ENCODE data around the gene AVP. TPM values are rescaled to one million over a fixed set of nuclear protein-coding genes. Genes with fewer than 3 reads are reported as not detected.

The AVP gene
- total RNA-seq, 1 experiment from 2014 or later = not detected

- Mint-ChIP-seq H3K27ac (ENCODE audit: unreplicated experiment) (no peak overlapping the region), H3K4me1 (ENCODE audit: low read depth, unreplicated experiment) (no peaks in the 10 kb centered on the region), H3K4me3 (ENCODE audit: unreplicated experiment) (no peak overlapping the region), H3K27me3 (ENCODE audit: insufficient read depth, unreplicated experiment) (peaks cover 5% of the 10 kb centered on the region), H3K36me3 (ENCODE audit: insufficient read depth, unreplicated experiment) (no peaks in the 10 kb centered on the region), H3K9me3 (ENCODE audit: unreplicated experiment) (no peaks in the 10 kb centered on the region)
- CTCF ChIA-PET = no interaction called here
- Histone ChIP-seq H3K4me1 (0 out of 2 replicates have a peak, but pooled peaks cover 4% of the 10 kb centered on the region), H3K27me3 (replicated peaks; ENCODE audit: control insufficient read depth, insufficient read depth, low read length) (no peaks in the 10 kb centered on the region; the same call in 1 of the 2 replicates), H3K9me3 (no peaks in the 10 kb centered on the region), H3K36me3 (ENCODE audit: control insufficient read depth, insufficient read depth, low read length) (no peaks in the 10 kb centered on the region), H3K4me3 (ENCODE audit: low read depth, low read length) (no peak overlapping the region)
- intact Hi-C loops (cut with micrococcal nuclease; ENCODE audit: unreplicated experiment) = no loop called here
- no peak for DNase-seq
- POLR2A ChIA-PET = no interaction called here
- no TSS peak for BruUV-seq (replicated peaks)
- no peak for TF ChIP-seq CTCF (IDR thresholded peaks at IDR 0.05; ENCODE audit: insufficient read depth in 1 of 2, low read depth in 1 of 2, low read length in 1 of 2, severe bottlenecking in 1 of 2, unreplicated experiment in 1 of 2)
Measured at GRCh38 chr20:3085571-3086072, 1.1 kb upstream of the AVP start.

GRCh38 chr20:3084986-3085360 is 449 bp upstream of the AVP start:
- no peak overlapping the region for H3K27ac Mint-ChIP-seq (ENCODE audit: unreplicated experiment)
- Histone ChIP-seq H3K4me1 (0 out of 2 replicates have a peak, but pooled peaks cover 4% of the 10 kb centered on the region), H3K4me3 (ENCODE audit: low read depth, low read length) (no peak overlapping the region), H3K36me3 (ENCODE audit: control insufficient read depth, insufficient read depth, low read length) (no peaks in the 10 kb centered on the region), H3K27me3 (replicated peaks; ENCODE audit: control insufficient read depth, insufficient read depth, low read length) (no peaks in the 10 kb centered on the region; the same call in 1 of the 2 replicates), H3K9me3 (no peaks in the 10 kb centered on the region)
- no peak for TF ChIP-seq CTCF (IDR thresholded peaks at IDR 0.05; ENCODE audit: insufficient read depth in 1 of 2, low read depth in 1 of 2, low read length in 1 of 2, severe bottlenecking in 1 of 2, unreplicated experiment in 1 of 2)
- H3K9me3 Mint-ChIP-seq (ENCODE audit: unreplicated experiment) = no peaks in the 10 kb centered on the region
- no peaks in the 10 kb centered on the region for H3K36me3 Mint-ChIP-seq (ENCODE audit: insufficient read depth, unreplicated experiment)
- DNase-seq = no peak
- no TSS peak for BruUV-seq (replicated peaks)
- H3K4me3 Mint-ChIP-seq (ENCODE audit: unreplicated experiment) = no peak overlapping the region
- ChIA-PET POLR2A (no interaction called here), CTCF (no interaction called here)
- H3K4me1 Mint-ChIP-seq (ENCODE audit: low read depth, unreplicated experiment) = no peaks in the 10 kb centered on the region
- intact Hi-C loops (cut with micrococcal nuclease; ENCODE audit: unreplicated experiment) = no loop called here
- peaks cover 5% of the 10 kb centered on the region for H3K27me3 Mint-ChIP-seq (ENCODE audit: insufficient read depth, unreplicated experiment)

GRCh38 chr20:3082955-3083952 is 1.3 kb downstream of the AVP start:
- Mint-ChIP-seq H3K27me3 (ENCODE audit: insufficient read depth, unreplicated experiment) (peaks cover 5% of the 10 kb centered on the region), H3K27ac (ENCODE audit: unreplicated experiment) (no peak overlapping the region), H3K9me3 (ENCODE audit: unreplicated experiment) (no peaks in the 10 kb centered on the region), H3K4me3 (ENCODE audit: unreplicated experiment) (peak overlapping the region; percentile 51), H3K36me3 (ENCODE audit: insufficient read depth, unreplicated experiment) (no peaks in the 10 kb centered on the region), H3K4me1 (ENCODE audit: low read depth, unreplicated experiment) (no peaks in the 10 kb centered on the region)
- no peak for TF ChIP-seq CTCF (IDR thresholded peaks at IDR 0.05; ENCODE audit: insufficient read depth in 1 of 2, low read depth in 1 of 2, low read length in 1 of 2, severe bottlenecking in 1 of 2, unreplicated experiment in 1 of 2)
- H3K4me3 ChIP-seq (ENCODE audit: low read depth, low read length) = peak overlapping the region; percentile 49
- H3K9me3 ChIP-seq = no peaks in the 10 kb centered on the region
- no peaks in the 10 kb centered on the region; the same call in 1 of the 2 replicates for H3K27me3 ChIP-seq (replicated peaks; ENCODE audit: control insufficient read depth, insufficient read depth, low read length)
- 0 out of 2 replicates have a peak, but pooled peaks cover 4% of the 10 kb centered on the region for H3K4me1 ChIP-seq
- BruUV-seq (replicated peaks) = no TSS peak
- intact Hi-C loops (cut with micrococcal nuclease; ENCODE audit: unreplicated experiment) = no loop called here
- no peaks in the 10 kb centered on the region for H3K36me3 ChIP-seq (ENCODE audit: control insufficient read depth, insufficient read depth, low read length)
- ChIA-PET POLR2A (no interaction called here), CTCF (no interaction called here)
- DNase-seq = no peak
